K562 (cell line): ENCODE results near the gene CORT. TPM values are rescaled to one million over a fixed set of nuclear protein-coding genes. Genes with fewer than 3 reads are reported as not detected.

ENCODE experiments used
- ARID2 ChIP-seq: fragments of 450-650 bp; IDR thresholded peaks from 2 replicates; pipeline ENCODE4 v1.6.1; 2017; ENCODE audit warnings: antibody characterized with exemption, mild to moderate bottlenecking
- CBFA2T3 ChIP-seq: fragments of 450-650 bp; IDR thresholded peaks from 2 replicates; pipeline ENCODE4 v1.6.1; 2017
- CCAR2 ChIP-seq: fragments of 200-400 bp; formaldehyde crosslinking; IDR thresholded peaks from 2 replicates; pipeline ENCODE4 v1.6.1; 2017; ENCODE audit warnings: mild to moderate bottlenecking, low read depth, low read length
- ETV1 ChIP-seq: fragments of 450-650 bp; conservative IDR thresholded peaks from 2 replicates; pipeline ENCODE4 v1.6.1; 2016; ENCODE audit warnings: missing genetic modification characterization, control low read depth, low read depth, missing compliant biosample characterization
- GABPB1 ChIP-seq: sonication (generic); formaldehyde crosslinking; IDR thresholded peaks from 2 replicates; pipeline ENCODE4 v1.8.0; 2022; ENCODE audit warnings: mild to moderate bottlenecking, missing genetic modification reagents
- KAT2B ChIP-seq: IDR thresholded peaks from one replicate; pipeline ENCODE4 v1.6.1; 2012; ENCODE audit warnings: low read depth, mild to moderate bottlenecking, control low read depth, inconsistent platforms, low read length, moderate library complexity
- KHSRP ChIP-seq: fragments of 450-650 bp; IDR thresholded peaks from 2 replicates; pipeline ENCODE4 v1.6.1; 2017
- MYC ChIP-seq, 2 experiments: fragments of 250-450 bp in 1 of 2; sonication (Bioruptor Pico) in 1 of 2; IDR thresholded peaks; 2 replicates each; pipeline versions ENCODE4 v1.5.1 to v1.6.1; 2012 to 2021; ENCODE audit warnings: low read depth in 2 of 2, borderline replicate concordance in 1 of 2, improper control_type of control experiment in 1 of 2, low read length in 1 of 2, mild to moderate bottlenecking in 1 of 2, moderate library complexity in 1 of 2
- NFE2 ChIP-seq: IDR thresholded peaks from 2 replicates; pipeline ENCODE4 v1.6.1; 2014; ENCODE audit warnings: antibody characterized with exemption, low read depth
- RFX1 ChIP-seq: fragments of 450-650 bp; IDR thresholded peaks from 2 replicates; pipeline ENCODE4 v1.6.1; 2016; ENCODE audit warnings: mild to moderate bottlenecking, moderate library complexity
- ZC3H4 ChIP-seq: sonication (generic); formaldehyde crosslinking; IDR thresholded peaks from 2 replicates; pipeline ENCODE4 v1.9.0; 2021; ENCODE audit warnings: missing genetic modification reagents, borderline replicate concordance
- ZNF24 ChIP-seq: fragments of 450-650 bp; IDR thresholded peaks from 2 replicates; pipeline ENCODE4 v1.6.1; 2016
- ZNF766 ChIP-seq: fragments of 200-800 bp; sonication (Bioruptor generic); conservative IDR thresholded peaks from 2 replicates; pipeline ENCODE4 v1.6.1; 2016; ENCODE audit warnings: missing genetic modification characterization, missing compliant biosample characterization
- ZNF778 ChIP-seq: fragments of 450-650 bp; formaldehyde crosslinking; IDR thresholded peaks from 2 replicates; pipeline ENCODE4 v1.4.0; 2020; ENCODE audit warnings: mild to moderate bottlenecking, moderate library complexity
- polyA plus RNA-seq, 8 experiments: library from polyadenylated mRNA; depleted of rRNA in 4 of 8; stranded (reverse) in 5 of 8; unstranded in 3 of 8; fragments of >200 nt; fragmentation: Nextera tagmentation in 2 of 8; fragmentation: Illumina TruSeq in 1 of 8; extraction: Ambion mirVana in 2 of 8; extraction: Trizol in 1 of 8; gene quantifications; 2 replicates each; pipeline versions ENCODE4 v1.2.1 to v1.2.3, GENCODE V29; 2011 to 2014; ENCODE audit warnings: inconsistent platforms in 1 of 8, missing spikeins in 1 of 8
- total RNA-seq, 7 experiments: library from RNA; depleted of rRNA in 6 of 7; stranded (reverse); fragments of >200 nt in 6 of 7; fragmentation: Illumina TruSeq in 2 of 7; extraction: Trizol in 2 of 7; gene quantifications; 2 replicates each; pipeline versions ENCODE4 v1.2.1 to v1.2.3, GENCODE V29; 2011 to 2021; ENCODE audit warnings: low replicate concordance in 1 of 7
- TF ChIP-seq, protein P1 (sequence below): sonication (generic); formaldehyde crosslinking; IDR thresholded peaks from 2 replicates; pipeline ENCODE4 v1.4.0; 2020; ENCODE audit warnings: mild to moderate bottlenecking, missing genetic modification reagents
- TF ChIP-seq, protein P2 (sequence below): sonication (generic); formaldehyde crosslinking; IDR thresholded peaks from 2 replicates; pipeline ENCODE4 v1.8.0; 2022; ENCODE audit warnings: mild to moderate bottlenecking, missing genetic modification reagents, borderline replicate concordance
- TF ChIP-seq, protein P3 (sequence below): fragments of 250-450 bp; sonication (Bioruptor Pico); IDR thresholded peaks from 2 replicates; pipeline ENCODE4 v1.4.0; 2020; ENCODE audit warnings: mild to moderate bottlenecking
- TF ChIP-seq, protein P4 (sequence below): fragments of 250-450 bp; sonication (Bioruptor Pico); IDR thresholded peaks from 2 replicates; pipeline ENCODE4 v1.5.0; 2021; ENCODE audit warnings: mild to moderate bottlenecking, borderline replicate concordance

The CORT gene
- total and polyA plus RNA-seq, 9 of the 15 experiments (the other 6 are each of a cell fraction or from before 2014, with no cell fraction given) = 0.08 to 0.54 (median 0.13) TPM; not detected in 5

DNA sequence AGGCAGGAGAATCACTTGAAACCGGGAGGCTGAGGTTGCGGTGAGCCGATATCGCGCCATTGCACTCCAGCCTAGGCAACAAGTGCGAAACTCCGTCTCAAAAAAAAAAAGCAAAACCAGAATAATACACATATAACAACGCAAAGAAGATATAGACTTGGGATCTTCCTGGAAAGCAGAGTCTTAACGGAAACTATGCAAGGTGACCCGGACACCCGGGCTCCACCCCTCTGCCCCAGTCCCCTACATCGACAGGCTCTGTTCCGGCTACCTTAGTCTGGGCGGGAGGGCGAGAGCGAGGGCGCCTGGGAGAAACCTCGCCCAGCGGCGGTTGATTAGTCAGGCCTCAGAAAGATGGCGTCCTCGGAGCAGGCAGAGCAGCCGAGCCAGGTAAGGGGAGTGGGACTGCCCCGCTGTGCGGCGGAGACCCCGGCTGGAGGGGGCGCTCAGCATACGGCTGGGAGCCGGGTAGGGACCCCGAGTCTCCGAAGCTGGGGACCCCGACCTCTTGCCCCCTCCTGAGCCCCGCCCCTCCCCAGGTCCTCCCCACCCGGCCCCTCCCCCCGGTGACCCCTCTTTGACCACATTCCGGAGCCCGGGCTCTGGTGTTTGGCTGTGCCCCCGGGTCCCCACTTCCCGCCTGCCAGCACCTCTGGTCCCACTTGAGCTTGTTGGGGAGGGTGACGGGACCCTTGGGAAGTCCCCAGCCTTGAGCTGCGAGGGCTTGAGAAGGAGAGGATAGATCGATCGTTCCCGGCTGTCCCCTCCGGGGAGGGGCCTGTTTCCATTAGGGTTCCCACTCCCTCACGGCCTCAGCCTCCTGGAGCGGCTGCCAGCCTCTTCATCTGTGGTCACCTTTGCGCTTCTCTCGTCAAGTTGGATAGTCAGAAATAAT lies 25.0 kb downstream of the CORT start, which contains the start of gene PEX14 (continued):
- TF ChIP-seq ZNF766 (peak; percentile 95), ZC3H4 (CRISPR knock-in tag) (no peak), ZNF778 (CRISPR knock-in tag) (no peak), KHSRP (no peak), GABPB1 (CRISPR knock-in tag) (no peak), ARID2 (no peak), ETV1 (tag) (no peak; the same call in 1 of the 2 replicates), NFE2 (no peak), CBFA2T3 (no peak), CCAR2 (no peak), RFX1 (no peak), MYC (IDR thresholded peaks at IDR 0.05; ENCODE audit: low read depth, low read length) (peak; percentile 72; the same call in 1 of the 2 replicates), MYC (CRISPR knock-in tag; IDR thresholded peaks at IDR 0.05; ENCODE audit: borderline replicate concordance, low read depth) (no peak), KAT2B (no peak), ZNF24 (no peak; the same call in 1 of the 2 replicates)
- TF ChIP-seq, protein P1, sequence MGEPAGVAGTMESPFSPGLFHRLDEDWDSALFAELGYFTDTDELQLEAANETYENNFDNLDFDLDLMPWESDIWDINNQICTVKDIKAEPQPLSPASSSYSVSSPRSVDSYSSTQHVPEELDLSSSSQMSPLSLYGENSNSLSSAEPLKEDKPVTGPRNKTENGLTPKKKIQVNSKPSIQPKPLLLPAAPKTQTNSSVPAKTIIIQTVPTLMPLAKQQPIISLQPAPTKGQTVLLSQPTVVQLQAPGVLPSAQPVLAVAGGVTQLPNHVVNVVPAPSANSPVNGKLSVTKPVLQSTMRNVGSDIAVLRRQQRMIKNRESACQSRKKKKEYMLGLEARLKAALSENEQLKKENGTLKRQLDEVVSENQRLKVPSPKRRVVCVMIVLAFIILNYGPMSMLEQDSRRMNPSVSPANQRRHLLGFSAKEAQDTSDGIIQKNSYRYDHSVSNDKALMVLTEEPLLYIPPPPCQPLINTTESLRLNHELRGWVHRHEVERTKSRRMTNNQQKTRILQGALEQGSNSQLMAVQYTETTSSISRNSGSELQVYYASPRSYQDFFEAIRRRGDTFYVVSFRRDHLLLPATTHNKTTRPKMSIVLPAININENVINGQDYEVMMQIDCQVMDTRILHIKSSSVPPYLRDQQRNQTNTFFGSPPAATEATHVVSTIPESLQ (CRISPR knock-in tag) = no peak
- TF ChIP-seq, protein P2, sequence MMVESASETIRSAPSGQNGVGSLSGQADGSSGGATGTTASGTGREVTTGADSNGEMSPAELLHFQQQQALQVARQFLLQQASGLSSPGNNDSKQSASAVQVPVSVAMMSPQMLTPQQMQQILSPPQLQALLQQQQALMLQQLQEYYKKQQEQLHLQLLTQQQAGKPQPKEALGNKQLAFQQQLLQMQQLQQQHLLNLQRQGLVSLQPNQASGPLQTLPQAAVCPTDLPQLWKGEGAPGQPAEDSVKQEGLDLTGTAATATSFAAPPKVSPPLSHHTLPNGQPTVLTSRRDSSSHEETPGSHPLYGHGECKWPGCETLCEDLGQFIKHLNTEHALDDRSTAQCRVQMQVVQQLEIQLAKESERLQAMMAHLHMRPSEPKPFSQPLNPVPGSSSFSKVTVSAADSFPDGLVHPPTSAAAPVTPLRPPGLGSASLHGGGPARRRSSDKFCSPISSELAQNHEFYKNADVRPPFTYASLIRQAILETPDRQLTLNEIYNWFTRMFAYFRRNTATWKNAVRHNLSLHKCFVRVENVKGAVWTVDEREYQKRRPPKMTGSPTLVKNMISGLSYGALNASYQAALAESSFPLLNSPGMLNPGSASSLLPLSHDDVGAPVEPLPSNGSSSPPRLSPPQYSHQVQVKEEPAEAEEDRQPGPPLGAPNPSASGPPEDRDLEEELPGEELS (CRISPR knock-in tag) = no peak
- TF ChIP-seq, protein P3, sequence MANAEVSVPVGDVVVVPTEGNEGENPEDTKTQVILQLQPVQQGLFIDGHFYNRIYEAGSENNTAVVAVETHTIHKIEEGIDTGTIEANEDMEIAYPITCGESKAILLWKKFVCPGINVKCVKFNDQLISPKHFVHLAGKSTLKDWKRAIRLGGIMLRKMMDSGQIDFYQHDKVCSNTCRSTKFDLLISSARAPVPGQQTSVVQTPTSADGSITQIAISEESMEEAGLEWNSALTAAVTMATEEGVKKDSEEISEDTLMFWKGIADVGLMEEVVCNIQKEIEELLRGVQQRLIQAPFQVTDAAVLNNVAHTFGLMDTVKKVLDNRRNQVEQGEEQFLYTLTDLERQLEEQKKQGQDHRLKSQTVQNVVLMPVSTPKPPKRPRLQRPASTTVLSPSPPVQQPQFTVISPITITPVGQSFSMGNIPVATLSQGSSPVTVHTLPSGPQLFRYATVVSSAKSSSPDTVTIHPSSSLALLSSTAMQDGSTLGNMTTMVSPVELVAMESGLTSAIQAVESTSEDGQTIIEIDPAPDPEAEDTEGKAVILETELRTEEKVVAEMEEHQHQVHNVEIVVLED (CRISPR knock-in tag) = no peak
- TF ChIP-seq, protein P4, sequence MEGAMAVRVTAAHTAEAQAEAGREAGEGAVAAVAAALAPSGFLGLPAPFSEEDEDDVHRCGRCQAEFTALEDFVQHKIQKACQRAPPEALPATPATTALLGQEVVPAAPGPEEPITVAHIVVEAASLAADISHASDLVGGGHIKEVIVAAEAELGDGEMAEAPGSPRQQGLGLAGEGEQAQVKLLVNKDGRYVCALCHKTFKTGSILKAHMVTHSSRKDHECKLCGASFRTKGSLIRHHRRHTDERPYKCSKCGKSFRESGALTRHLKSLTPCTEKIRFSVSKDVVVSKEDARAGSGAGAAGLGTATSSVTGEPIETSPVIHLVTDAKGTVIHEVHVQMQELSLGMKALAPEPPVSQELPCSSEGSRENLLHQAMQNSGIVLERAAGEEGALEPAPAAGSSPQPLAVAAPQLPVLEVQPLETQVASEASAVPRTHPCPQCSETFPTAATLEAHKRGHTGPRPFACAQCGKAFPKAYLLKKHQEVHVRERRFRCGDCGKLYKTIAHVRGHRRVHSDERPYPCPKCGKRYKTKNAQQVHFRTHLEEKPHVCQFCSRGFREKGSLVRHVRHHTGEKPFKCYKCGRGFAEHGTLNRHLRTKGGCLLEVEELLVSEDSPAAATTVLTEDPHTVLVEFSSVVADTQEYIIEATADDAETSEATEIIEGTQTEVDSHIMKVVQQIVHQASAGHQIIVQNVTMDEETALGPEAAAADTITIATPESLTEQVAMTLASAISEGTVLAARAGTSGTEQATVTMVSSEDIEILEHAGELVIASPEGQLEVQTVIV (CRISPR knock-in tag) = no peak
